ENCODE data around the gene ENPP4.
"Not testable (repeated sequence)": the region's sequence is repeated elsewhere in the genome, so short reads cannot be mapped to it uniquely, and the experiment has no call there.

Gene ENPP4, protein sequence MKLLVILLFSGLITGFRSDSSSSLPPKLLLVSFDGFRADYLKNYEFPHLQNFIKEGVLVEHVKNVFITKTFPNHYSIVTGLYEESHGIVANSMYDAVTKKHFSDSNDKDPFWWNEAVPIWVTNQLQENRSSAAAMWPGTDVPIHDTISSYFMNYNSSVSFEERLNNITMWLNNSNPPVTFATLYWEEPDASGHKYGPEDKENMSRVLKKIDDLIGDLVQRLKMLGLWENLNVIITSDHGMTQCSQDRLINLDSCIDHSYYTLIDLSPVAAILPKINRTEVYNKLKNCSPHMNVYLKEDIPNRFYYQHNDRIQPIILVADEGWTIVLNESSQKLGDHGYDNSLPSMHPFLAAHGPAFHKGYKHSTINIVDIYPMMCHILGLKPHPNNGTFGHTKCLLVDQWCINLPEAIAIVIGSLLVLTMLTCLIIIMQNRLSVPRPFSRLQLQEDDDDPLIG

DNA sequence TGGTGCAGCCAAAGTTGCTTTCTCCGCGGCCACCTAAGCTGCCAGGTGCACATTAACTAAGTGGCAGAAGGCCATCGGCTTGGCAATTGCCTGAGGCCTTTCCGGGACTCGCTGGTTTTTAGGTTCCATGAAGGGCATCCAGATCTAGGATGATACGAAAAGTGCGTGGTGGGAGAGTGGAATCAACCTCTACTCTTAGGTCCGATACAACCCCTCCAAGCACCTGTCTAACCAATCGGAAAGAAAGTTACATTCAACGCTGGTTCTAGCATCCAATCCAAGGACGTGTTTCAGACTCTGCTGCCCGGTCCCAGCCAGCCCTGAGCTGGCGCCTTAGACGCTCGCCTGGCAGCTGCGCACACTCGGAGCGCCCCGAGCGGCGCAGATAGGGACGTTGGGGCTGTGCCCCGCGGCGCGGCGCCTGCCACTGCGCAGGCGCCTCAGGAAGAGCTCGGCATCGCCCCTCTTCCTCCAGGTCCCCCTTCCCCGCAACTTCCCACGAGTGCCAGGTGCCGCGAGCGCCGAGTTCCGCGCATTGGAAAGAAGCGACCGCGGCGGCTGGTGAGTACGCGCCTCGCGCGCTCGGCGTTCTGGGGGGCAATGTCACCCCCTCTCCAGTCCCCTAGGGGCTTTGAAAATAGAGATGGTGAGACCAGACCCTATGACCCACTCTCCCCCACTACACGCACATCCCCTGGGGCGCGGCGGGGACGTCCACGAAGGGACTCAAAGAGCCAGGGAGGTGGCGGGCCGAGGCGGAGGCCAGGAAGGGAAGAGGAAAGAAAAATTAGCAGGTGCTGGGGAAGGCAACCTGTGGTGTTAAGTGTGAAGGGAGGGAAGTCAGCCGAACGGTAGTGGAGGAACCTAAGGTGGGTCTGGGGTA, at the start of gene ENPP4:
Gene ENPP4 (plus strand): TSS at position 361 of the 883 bp plus-strand sequence. CDS start 9,595 bp downstream, outside the sequence.
- DNase-seq = peak; percentile 91 to 96 (median 95)

DNA sequence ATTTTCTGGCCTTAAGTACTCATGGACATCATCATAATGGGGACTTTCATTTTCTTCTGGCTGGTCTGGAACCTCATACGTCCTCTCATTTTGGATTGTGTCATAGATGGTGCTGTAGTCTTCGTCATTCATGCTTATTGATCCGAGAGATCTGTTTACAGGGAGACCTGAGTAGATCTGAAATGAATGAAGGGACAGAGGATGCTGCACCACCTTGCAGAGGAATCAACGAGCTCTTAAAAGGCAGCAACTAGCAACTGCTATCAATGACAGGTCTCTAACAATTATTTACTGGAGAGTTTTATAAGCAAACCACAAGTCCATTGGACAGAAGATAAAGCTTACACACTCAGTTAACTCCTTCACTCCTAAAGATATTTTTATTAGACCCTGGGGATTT, 49.7 kb upstream of the ENPP4 start:
- no peak for DNase-seq

DNA sequence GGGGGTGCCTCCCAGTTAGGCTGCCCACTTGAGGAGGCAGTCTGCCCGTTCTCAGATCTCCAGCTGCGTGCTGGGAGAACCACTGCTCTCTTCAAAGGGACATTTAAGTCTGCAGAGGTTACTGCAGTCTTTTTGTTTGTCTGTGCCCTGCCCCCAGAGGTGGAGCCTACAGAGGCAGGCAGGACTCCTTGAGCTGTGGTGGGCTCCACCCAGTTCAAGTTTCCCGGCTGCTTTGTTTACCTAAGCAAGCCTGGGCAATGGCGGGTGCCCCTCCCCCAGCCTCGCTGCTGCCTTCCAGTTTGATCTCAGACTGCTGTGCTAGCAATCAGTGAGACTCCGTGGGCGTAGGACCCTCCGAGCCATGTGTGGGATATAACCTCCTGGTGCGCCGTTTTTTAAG, 44.1 kb upstream of the ENPP4 start:
- DNase-seq = not testable (repeated sequence)

DNA sequence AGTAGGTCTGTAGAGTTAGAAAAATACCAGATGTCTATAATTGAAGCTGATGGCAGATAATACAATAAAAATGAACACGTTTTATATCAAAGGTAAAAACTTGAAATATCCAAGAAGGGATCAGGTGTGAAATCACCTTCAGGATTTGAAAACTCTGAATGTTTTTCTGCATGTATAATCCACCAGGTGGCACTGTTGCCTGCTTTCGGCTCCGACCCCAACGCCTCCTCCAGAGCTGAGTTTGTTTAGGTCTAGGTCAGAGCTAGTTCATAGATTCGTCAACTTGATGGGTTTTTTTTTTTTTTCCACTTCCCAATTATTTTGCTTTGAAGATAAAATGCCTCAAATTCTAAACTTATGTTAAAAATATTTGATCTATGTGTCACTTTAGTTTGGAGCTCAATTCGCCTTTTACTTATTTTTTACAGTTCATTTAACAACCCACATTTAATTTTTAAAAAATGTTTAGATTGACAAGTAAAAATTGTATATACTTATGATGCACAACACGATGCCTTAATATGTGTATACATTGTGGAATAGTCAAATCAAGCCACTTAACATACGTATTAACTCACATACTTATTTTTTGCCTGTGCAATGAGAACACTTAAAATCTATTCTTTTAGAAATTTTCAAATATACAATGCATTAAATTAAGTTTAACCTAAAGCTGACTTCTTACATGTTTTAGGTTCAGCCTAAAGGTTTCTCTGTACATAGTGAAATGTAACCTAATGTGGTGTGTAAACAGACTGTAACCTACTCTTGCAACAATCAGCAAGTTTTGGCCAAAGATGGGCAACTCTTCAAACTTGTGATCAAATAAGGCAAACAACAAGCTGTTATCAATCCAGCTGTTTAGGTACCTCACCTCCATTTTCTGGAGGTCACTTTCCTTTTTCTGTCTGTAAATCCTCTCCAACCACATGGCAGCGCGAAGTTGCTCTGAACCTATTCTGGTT, 39.4 kb upstream of the ENPP4 start:
- peak; percentile 74 to 79 (median 76) for DNase-seq

DNA sequence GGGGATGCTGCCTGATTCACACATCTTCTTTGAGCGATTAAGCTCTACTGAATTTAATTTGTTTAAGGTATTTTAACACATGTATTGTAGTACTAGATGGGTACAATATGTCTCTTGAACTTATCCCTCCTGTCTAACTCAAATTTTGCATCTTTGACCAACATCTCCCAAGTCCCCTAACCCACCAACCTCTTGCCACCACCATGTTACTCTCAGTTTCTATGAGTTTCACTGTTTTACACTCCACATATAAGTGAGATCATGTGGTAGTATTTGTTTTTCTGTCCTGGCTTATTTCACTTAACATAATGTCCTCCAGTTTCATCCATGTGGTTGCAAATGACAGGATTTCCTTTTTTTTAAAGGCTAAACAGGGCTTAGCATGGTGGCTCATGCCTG, 38.7 kb upstream of the ENPP4 start:
- DNase-seq = no peak

DNA sequence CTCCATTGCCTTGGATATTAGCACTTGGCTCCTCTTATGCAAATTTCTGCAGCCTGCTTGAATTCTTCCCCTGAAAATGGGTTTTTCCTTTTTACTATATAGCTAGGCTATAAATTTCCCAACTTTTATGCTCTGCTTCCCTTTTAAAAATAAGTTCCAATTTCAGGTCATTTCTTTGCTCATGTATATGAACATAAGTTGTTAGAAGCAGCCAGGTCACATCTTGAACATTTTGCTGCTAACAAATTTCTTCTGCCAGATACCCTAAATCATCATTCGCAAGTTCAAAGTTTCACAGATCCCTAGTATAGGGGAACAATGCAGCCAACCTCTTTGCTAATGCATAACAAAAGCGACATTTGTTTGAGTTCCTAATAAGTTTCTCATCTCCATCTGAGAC, 34.5 kb upstream of the ENPP4 start:
- DNase-seq = no peak

DNA sequence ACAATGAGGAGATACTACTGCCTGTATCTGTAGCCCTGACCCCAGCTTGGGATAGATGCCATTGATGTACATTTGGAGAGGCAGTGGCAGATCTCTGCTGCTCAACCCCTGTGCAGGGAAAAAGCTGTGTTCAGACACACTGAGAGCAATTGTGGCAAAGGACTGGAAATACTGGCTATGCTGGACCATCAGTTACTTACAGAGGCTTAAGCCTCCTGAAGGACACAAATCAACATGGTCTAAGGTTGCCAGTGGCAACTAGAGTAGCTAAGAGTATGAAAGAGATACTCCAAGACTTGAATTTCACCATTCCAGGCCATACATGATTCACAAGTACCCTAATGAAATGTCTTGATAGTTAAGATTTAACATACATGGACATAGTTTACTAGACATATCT, 32.4 kb upstream of the ENPP4 start:
- no peak for DNase-seq

DNA sequence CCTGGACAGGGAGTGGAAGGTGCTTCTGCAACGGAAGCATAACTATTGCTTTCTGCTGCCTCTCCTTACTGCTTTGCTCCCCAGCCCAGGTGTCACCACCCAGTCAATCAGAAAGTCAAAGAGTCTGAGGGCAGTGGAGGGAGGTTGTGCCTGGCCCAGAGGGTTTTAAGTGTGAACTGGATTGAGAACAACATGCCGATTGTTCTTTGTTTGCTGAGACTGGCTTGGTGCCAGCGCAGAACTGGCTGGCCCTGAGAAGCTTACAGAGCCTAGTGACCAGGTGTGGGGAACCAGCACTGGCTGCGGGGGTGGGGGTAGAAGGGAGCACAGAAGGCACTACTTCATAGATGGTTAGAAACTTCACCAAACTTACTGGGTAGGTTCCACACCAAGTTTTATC, 31.1 kb upstream of the ENPP4 start:
- no peak for DNase-seq

DNA sequence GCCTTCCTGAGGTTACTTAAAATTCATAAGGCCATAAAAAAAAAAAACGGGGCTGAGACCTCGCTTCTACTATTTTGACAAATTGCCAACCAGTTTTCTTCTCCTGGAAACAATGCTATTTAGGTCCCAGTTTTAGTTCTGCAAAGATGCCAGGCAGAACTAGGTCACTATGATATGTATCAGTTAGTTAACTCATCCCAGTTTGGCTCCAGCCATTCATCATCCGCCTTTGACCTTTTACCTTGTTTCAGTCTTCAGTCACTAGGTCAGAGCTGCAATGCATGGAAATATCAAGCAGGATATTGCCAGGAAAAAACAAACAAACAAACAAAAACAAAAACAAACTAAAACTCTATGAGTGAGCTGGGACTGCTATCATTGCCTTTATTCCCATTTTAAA, 29.8 kb upstream of the ENPP4 start:
- DNase-seq = no peak

DNA sequence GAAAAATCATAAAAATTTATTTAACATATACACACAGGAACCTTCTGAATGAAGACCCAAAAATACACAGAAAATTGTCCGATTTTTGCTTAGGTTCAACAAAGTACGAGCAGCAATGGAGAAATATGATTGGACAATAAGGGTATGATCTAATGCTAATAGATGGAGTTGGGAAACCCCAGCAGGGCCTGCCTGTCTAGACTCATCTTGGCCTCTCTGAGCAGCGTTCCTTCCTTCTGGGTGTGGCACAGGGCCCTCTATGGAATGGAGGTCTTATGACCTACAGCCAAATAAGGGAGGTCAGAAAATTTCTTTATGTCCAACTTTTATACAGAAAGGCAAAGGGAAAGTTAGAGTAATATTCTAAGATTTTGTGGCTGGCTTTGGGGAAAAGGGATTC, 27.7 kb upstream of the ENPP4 start:
- no peak for DNase-seq

DNA sequence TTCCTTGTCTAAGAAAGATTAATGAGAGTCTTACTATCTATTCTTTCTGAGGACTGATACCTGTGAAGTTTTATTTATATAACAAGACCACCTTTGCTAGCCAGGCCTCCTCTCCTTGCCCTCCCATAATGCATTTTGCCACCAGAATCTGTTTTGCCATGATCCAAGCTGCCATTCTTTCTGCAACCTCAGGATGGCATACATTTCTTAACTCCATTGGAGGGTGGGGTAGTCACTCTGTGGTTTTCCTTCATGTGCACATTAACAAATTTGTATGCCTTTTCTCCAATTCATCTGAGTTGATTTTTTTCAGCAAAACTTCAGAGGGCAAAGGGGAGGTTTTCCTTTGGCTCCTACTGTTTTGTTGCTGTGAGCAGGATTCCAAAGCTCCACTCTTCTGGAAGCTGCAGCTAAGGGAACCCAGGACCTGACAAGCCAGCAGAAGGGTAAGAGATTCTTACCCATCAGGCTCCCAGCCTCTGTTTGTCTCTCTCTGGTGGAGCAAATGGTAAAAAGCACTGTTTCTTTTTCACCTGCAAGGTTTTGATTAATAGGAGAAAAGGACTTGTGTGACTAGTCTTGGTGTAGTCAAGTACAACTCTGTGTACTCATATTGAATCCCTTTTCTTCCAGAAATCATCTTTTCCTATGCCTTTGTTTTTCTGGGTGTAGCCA, 26.2 kb upstream of the ENPP4 start:
- DNase-seq = no peak

DNA sequence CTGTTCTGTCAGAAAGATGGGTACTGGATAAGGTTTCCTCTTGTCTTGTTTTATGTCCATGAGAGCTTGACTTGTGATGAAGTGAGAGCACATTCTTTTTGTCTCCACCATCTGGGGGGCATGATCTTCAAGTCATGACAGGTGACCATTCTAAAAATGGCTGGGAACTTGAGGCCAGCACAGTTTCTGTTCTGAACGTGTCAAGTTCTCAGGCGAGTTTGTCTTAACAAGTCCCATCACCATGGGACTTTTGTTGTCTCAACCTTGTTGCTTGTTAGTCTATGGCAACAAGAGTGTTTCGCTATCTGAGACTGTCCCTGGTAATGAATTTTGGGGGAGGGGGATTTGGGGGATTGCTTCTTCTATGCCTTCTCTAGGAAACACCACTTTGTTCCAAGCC, 25.6 kb upstream of the ENPP4 start:
- DNase-seq = no peak

DNA sequence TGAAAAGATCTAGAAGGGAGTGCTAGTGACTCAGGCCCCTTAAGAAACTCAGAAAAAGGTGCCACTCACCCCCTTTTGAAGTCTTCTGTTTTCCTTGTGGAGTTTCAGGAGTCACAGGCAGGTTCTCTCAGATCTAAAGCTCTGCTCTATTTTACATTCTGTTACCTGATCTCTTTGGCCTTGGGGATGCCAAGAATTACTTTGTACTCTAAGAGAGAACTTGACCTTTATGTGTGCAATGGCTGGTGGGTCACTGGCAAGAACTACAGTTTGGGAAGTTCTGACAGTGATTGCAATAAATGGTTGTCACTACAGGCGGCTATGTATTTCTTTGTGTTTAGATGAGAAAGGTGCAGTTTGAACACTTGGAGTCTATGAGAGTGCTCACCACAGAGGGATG, 24.2 kb upstream of the ENPP4 start:
- no peak for DNase-seq

DNA sequence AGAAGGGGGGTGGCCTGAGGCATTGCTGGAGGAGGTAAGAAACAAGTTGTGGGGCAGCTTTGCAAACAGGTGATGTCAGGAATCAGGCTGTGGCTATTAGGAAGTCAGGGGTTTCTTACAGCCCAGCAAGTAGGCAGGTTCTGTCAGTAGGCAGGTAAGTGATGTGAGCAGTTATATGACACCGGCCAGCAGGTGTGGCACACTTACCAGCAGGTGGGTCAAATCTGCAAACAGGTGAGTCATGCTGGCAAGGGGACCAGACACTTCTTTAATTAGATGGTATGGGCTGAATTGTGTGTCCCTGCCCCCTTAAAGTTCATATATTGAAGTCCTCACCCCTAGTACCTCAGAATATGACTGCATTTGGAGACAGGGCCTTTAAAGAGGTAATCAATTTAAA, 16.4 kb upstream of the ENPP4 start:
- no peak for DNase-seq

DNA sequence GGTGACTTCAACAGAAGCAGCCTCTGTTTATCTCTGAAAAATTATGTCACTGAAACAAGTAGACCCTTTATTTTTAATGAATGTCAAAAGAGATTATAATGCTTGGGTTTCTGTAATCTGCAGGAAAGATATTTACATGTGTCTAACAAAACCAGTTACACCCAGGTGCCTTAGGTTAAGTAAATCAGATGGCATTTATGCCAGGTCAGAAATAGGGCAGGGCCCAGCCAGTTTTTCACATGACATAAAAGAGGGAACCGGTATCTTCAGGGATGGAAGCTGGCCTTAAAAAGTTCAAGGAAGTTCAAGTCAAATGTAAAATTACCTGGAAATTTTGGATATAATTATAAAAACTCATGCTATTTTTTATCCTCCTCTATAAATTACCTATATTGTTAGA, 14.2 kb upstream of the ENPP4 start:
- DNase-seq = no peak

DNA sequence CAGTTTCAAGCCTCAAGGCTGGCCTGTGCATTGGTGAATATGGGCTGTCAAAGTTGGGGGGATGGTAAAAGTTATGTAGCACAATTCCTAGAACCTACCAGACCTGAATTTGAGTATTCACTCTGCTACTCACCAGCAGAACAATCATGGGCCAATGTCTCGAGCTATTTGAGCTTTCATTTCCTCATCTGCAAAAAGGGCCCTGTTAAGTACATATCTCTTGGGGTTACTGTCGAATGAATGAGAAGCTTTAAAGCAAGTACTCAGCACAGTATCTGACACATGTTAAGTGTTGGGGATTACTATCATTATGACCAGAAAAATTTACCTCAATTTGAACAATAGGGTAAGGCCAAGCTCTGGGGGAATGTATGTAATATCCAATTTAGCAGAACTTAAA, 13.5 kb upstream of the ENPP4 start:
- no peak for DNase-seq

DNA sequence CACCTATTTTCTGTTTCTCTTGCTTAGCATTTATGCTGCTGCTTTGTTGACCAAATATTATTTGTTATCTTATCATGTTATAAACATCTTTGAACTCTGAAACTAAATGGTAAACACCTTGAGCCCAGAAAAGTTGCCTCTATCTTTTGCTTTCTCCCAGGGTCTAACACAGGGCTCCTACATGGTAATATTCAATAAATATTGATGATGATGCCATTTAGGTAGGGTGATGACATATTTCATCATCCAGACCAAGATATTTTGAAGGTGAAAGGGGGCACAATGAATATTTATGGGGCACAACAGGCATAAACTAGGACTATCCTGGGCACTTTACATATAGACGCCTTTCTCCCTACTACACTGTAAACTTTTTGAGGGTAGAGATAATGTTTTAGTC, 11.6 kb upstream of the ENPP4 start:
- DNase-seq = no peak

DNA sequence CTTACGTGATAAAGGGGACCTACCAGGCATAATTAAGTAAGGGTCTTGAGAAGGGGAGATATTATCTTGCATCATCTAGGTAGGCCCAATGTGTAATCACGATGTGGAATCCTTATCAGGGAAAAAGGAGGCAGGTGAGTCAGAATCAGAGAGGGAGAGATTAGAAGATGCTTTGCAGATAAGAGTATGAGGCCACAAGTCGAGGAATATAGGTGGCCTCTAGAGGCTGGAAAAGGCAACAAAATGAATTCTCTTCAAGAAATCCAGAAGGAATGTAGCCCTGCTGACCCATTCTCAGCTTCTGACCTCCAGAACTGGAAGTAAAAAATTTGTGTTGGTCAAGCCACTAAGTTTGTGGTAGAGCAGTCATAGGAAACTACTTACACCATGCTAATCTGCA, 11.0 kb upstream of the ENPP4 start:
- no peak for DNase-seq

DNA sequence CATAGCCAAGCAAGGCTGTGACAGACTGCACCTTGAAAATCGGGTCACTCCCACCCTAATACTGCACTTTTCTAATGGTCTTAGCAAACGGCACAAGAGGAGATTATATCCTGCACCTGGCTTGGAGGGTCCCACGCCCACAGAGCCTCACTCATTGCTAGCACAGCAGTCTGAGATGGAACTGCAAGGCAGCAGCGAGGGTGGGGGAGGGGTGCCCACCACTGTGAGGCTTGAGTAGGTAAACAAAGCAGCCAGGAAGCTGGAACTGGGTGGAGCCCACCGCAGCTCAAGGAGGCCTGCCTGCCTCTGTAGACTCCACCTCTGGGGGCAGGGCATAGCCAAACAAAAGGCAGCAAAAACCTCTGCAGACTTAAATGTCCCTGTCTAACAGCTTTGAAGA, 10.1 kb upstream of the ENPP4 start:
- not testable (repeated sequence) for DNase-seq

DNA sequence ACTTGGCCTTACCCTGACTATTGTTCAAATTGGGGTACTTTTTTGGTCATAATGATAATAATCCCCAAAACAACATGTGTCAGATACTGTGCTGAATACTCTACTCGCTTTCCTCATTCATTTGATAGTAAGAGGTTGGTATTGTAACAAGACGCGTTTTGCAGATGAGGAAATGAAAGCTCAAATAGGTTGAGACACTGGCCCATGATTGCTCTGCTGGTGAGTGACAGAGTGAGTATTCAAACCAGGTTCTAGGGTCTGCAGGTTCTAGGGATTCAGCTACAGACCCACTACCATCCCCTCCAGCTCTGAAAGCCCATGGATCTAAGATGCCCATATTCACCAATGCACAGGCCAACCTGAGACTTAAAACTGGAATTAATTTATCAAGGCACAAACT, 1.3 kb upstream of the ENPP4 start:
- peak; percentile 4 to 39 (median 35) for DNase-seq

DNA sequence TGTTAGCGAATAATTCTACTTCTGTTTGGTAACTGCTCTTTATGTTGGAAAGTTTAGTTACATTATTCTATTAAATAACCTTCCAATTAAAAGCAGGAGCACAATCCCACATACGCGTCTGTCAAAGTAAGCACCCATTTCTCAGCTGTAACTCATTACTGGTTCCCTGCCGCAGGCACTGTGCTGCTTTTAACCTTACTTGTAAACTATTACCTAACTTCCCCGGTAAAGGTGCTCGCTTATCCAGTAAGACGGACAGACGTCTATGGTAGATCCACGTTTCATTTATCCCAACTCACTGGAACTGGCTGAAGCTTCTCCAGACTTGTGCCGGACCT, 529 bp upstream of the ENPP4 start:
- no peak for DNase-seq

DNA sequence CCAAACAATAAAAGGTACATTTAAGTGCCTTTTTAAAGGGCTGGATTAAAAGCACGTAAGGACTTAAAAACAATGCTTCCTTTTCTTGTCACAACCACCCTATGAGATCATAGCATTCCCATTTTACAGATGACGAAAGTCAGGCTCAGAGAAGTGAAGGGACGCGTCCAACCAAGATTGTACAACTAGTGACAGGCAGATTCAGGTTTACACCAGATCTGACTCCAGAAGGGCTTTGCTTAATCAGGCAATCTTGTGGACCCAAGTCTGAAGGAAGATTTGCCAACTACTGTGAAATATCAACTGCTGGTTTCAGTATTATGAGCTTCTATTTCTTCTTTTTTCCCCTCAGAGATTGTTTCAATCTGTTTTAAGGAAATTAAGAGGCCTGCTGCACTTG, 877 bp downstream of the ENPP4 start:
- DNase-seq = peak; percentile 42 to 66 (median 52)
